GM23248 (cell line): ENCODE measurements around the gene ABCG1. TPM values are rescaled to one million over a fixed set of nuclear protein-coding genes. Genes with fewer than 3 reads are reported as not detected.

Experiments used
- DNase-seq: peaks from one replicate; pipeline ENCODE4 v3.0.0-alpha.2; 2015
- H2AFZ ChIP-seq: fragments of 200-600 bp; sonication (generic); 2 replicates; pipeline ENCODE4 v1.6.1; 2016; ENCODE audit warnings: antibody characterized with exemption
- H3F3A ChIP-seq: fragments of 200-600 bp; sonication (generic); 2 replicates; pipeline ENCODE4 v1.6.1; 2016; ENCODE audit warnings: mild to moderate bottlenecking, antibody characterized with exemption, mixed run types; ENCODE audit not compliant: insufficient read depth
- H3K27ac ChIP-seq: fragments of 200-600 bp; sonication (generic); 2 replicates; pipeline ENCODE4 v1.5.1; 2016; ENCODE audit warnings: mild to moderate bottlenecking
- H3K27me3 ChIP-seq: fragments of 200-600 bp; sonication (generic); replicated peaks from 2 replicates; pipeline ENCODE4 v1.6.1; 2016; ENCODE audit warnings: mild to moderate bottlenecking; ENCODE audit not compliant: insufficient read depth
- H3K36me3 ChIP-seq: fragments of 200-600 bp; sonication (generic); 2 replicates; pipeline ENCODE4 v1.6.1; 2016; ENCODE audit warnings: low read depth, mild to moderate bottlenecking
- H3K4me1 ChIP-seq: fragments of 200-600 bp; sonication (generic); 2 replicates; pipeline ENCODE4 v1.6.1; 2016; ENCODE audit warnings: mild to moderate bottlenecking; ENCODE audit not compliant: insufficient read depth
- H3K4me2 ChIP-seq: fragments of 200-600 bp; sonication (generic); one replicate; pipeline ENCODE4 v1.6.1; 2016; ENCODE audit warnings: mild to moderate bottlenecking; ENCODE audit not compliant: unreplicated experiment
- H3K4me3 ChIP-seq: fragments of 200-600 bp; sonication (generic); 2 replicates; pipeline ENCODE4 v1.5.1; 2016; ENCODE audit warnings: mild to moderate bottlenecking
- H3K79me2 ChIP-seq: fragments of 200-600 bp; sonication (generic); 2 replicates; pipeline ENCODE4 v1.6.1; 2016; ENCODE audit warnings: mild to moderate bottlenecking; ENCODE audit not compliant: insufficient read depth
- H3K9ac ChIP-seq: fragments of 200-600 bp; sonication (generic); 2 replicates; pipeline ENCODE4 v1.6.1; 2016; ENCODE audit warnings: mild to moderate bottlenecking
- H3K9me2 ChIP-seq: fragments of 200-600 bp; sonication (generic); 2 replicates; pipeline ENCODE4 v1.6.1; 2016; ENCODE audit warnings: mixed run types, mild to moderate bottlenecking, moderate library complexity; ENCODE audit not compliant: insufficient read depth
- H3K9me3 ChIP-seq: fragments of 200-600 bp; sonication (generic); one replicate; pipeline ENCODE4 v1.6.1; 2017; ENCODE audit warnings: low read depth
- H4K20me1 ChIP-seq: fragments of 200-600 bp; sonication (generic); 2 replicates; pipeline ENCODE4 v1.6.0; 2016; ENCODE audit not compliant: insufficient read depth
- EZH2 ChIP-seq: fragments of 200-600 bp; sonication (generic); IDR thresholded peaks from 2 replicates; pipeline ENCODE4 v1.6.1; 2018; ENCODE audit warnings: antibody characterized with exemption, mild to moderate bottlenecking; ENCODE audit not compliant: insufficient read depth, poor library complexity, severe bottlenecking
- EZH2phosphoT487 ChIP-seq: fragments of 200-600 bp; sonication (generic); IDR thresholded peaks from 2 replicates; pipeline ENCODE4 v1.6.1; 2018; ENCODE audit warnings: antibody characterized with exemption, moderate library complexity, mild to moderate bottlenecking, low read depth; ENCODE audit not compliant: insufficient read depth
- WGBS, 2 experiments: methylation state at CpG; one replicate each; pipeline ENCODE4 v1.1.6; 2015 to 2017; ENCODE audit warnings: low lambda C conversion rate in 2 of 2, low coverage in 1 of 2; ENCODE audit errors: missing lambda C conversion rate in 2 of 2; 5-methylcytosine and 5-hydroxymethylcytosine counted together
- in situ Hi-C: fragments of 300-500 bp; cut with MboI; formaldehyde crosslinking; loops from 2 replicates; pipeline ENCODE4 v1.15.0; 2020
- polyA plus RNA-seq: library from polyadenylated mRNA; unstranded; fragments of >200 nt; fragmentation: Nextera tagmentation; extraction: Ambion mirVana; gene quantifications from 2 replicates; pipeline ENCODE4 v1.2.1, GENCODE V29; 2016
- total RNA-seq: library from RNA; depleted of rRNA; stranded (reverse); fragments of >200 nt; shearing (Covaris generic); gene quantifications from 2 replicates; pipeline ENCODE4 v1.2.3, GENCODE V29; 2014

Gene ABCG1
- total and polyA plus RNA-seq, 2 experiments from 2014 or later: 0.08 TPM; not detected in 1

- H3K27ac ChIP-seq: no peak overlapping the region
Observed at GRCh38 chr21:42279888-42280287, 60.9 kb downstream of the ABCG1 start.

GRCh38 chr21:42280356-42281180, 61.6 kb downstream of the ABCG1 start:
- WGBS, 2 experiments: 66 to 67% methylated on average over 22 of the region's 22 CpGs
- TF ChIP-seq EZH2 (no peak), EZH2phosphoT487 (no peak)
- H3K4me2 ChIP-seq: no peak overlapping the region
- H3K27ac ChIP-seq: no peak overlapping the region
- no peaks in the 10 kb centered on the region for H3K79me2 ChIP-seq
- H3K36me3 ChIP-seq: no peaks in the 10 kb centered on the region
- H3K9me3 ChIP-seq: no peaks in the 10 kb centered on the region
- H3K4me1 ChIP-seq: no peaks in the 10 kb centered on the region
- H2AFZ ChIP-seq: no peak overlapping the region
- no peaks in the 10 kb centered on the region for H3F3A ChIP-seq
- in situ Hi-C loops: no loop called here
- no peaks in the 10 kb centered on the region for H3K9me2 ChIP-seq
- no peaks in the 10 kb centered on the region for H3K27me3 ChIP-seq
- H3K9ac ChIP-seq: no peak overlapping the region
- DNase-seq: no peak
- H3K4me3 ChIP-seq: no peak overlapping the region
- H4K20me1 ChIP-seq: no peaks in the 10 kb centered on the region

More at GRCh38 chr21:42279888-42280287, 60.9 kb downstream of the ABCG1 start:
- H3K36me3 ChIP-seq: no peaks in the 10 kb centered on the region
- in situ Hi-C loops: no loop called here
- 70 to 75% methylated on average over 11 of the region's 11 CpGs for WGBS, 2 experiments
- H3K27me3 ChIP-seq: no peaks in the 10 kb centered on the region
- no peaks in the 10 kb centered on the region for H3K9me3 ChIP-seq
- no peak for DNase-seq
- H3K9ac ChIP-seq: no peak overlapping the region
- no peaks in the 10 kb centered on the region for H3K4me1 ChIP-seq
- H3K9me2 ChIP-seq: no peaks in the 10 kb centered on the region
- H3F3A ChIP-seq: no peaks in the 10 kb centered on the region
- H4K20me1 ChIP-seq: no peaks in the 10 kb centered on the region
- TF ChIP-seq EZH2: no peak
- no peaks in the 10 kb centered on the region for H3K79me2 ChIP-seq
- no peak overlapping the region for H3K4me3 ChIP-seq
- no peak overlapping the region for H3K4me2 ChIP-seq
- H2AFZ ChIP-seq: no peak overlapping the region

- Histone ChIP-seq H3K27me3 (no peaks in the 10 kb centered on the region), H2AFZ (no peak overlapping the region), H3K4me1 (no peaks in the 10 kb centered on the region), H3F3A (no peaks in the 10 kb centered on the region), H3K4me3 (no peak overlapping the region), H3K27ac (no peak overlapping the region), H3K9me3 (no peaks in the 10 kb centered on the region), H3K9me2 (no peaks in the 10 kb centered on the region), H3K9ac (no peak overlapping the region), H3K36me3 (no peaks in the 10 kb centered on the region), H3K4me2 (no peak overlapping the region), H3K79me2 (no peaks in the 10 kb centered on the region), H4K20me1 (no peaks in the 10 kb centered on the region)
- TF ChIP-seq EZH2 (no peak), EZH2phosphoT487 (no peak)
- 54 to 57% methylated on average over 12 of the region's 12 CpGs for WGBS, 2 experiments
- in situ Hi-C loops: no loop called here
- DNase-seq: no peak
Observed at GRCh38 chr21:42281181-42281680, 62.3 kb downstream of the ABCG1 start.

- Histone ChIP-seq H3K4me1 (no peaks in the 10 kb centered on the region), H2AFZ (no peak overlapping the region), H3F3A (no peaks in the 10 kb centered on the region), H3K9me2 (no peaks in the 10 kb centered on the region), H3K36me3 (no peaks in the 10 kb centered on the region), H3K79me2 (no peaks in the 10 kb centered on the region), H3K4me3 (no peak overlapping the region), H3K4me2 (no peak overlapping the region), H4K20me1 (no peaks in the 10 kb centered on the region), H3K9ac (no peak overlapping the region), H3K9me3 (no peaks in the 10 kb centered on the region), H3K27ac (no peak overlapping the region), H3K27me3 (no peaks in the 10 kb centered on the region)
- WGBS, 2 experiments: 81% methylated on average over 18 of the region's 18 CpGs
- no peak for DNase-seq
- TF ChIP-seq EZH2: no peak
- TF ChIP-seq EZH2phosphoT487: no peak
- in situ Hi-C loops: no loop called here
Observed at GRCh38 chr21:42282021-42282420, 63.1 kb downstream of the ABCG1 start.
